NCI-H1105 (cell line): ENCODE data around the gene SLC12A9.
"Not testable (repeated sequence)": the region's sequence is repeated elsewhere in the genome, so short reads cannot be mapped to it uniquely, and the experiment has no call there.

Experiments
- DNase-seq: peaks from one replicate; lab custom pipeline; 2025; lab: John Stamatoyannopoulos, UW

SLC12A9 gene

DNA sequence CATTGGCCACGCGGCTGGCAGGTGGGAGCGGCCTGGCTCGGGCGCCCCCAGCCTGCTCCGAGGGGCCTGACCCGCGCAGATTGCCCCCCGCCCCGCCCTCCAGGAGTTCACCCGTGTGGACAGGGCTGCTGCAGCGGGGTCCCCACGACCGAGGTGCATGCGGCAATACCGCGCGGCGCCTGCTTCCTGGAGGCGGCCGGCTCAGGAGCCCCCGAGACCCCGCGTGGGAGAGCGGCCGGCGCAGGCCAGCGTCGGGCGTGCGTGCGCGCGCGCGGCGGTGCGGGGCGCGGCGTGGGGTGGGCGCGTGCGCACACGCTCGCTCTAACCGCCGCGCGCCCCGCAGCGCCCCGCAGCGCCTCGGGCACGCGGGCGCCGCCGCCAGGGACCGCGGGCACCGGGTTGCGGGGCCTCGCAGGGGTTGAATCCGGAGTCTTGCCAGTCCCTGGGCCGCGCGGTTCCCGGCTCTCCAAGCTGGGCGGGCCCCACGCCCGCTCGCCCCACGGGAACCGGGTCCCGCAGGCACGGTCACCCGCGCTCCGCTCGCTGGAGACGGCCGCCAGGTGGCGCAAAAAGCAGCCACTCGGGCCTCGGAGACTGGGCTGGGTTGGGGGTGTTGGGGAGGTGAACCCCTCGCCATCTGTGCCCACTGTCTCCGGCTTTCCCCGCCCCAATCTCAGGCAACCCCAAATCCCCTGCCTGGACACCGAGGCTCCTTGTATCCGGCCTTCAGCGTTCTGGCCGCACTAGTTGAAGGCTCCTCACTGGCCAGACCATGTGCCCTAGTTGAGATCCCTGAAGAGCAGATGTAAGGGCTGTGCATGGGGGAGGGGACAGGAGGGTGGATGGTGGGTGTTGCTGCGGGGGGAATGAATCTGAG is 44.5 kb downstream of the SLC12A9 start:
- no peak for DNase-seq

DNA sequence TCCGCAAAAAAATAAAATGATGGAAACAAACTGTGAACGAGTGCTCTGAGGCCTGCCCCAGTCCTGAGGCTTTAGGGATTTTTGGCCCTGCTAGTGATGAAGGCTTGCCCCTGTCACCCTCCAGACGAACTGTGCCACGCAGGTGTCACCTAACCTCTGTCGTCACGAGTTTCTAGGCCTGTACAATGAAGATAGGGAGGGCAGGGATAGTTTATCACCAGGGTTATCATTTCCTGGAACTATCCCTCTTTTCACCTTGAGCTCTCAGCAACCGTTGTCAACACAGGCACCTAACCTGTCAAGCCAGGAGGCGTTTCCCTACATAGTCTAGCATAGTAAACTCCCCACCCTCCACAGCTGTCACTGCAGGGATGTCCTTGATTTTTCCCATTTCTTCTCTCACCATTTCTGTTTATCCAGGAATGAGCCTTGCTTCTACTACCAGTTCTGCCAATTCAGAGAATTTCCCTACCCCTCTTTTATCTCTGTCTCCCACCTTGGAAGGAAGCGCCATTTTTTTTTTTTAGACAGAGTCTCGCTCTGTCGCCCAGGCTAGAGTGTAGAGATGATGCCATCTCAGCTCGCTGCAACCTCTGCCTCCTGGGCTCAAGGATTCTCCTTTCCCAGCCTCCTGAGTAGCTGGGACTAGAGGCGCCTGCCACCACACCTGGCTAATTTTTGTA is 45.4 kb downstream of the SLC12A9 start:
- DNase-seq = no peak

DNA sequence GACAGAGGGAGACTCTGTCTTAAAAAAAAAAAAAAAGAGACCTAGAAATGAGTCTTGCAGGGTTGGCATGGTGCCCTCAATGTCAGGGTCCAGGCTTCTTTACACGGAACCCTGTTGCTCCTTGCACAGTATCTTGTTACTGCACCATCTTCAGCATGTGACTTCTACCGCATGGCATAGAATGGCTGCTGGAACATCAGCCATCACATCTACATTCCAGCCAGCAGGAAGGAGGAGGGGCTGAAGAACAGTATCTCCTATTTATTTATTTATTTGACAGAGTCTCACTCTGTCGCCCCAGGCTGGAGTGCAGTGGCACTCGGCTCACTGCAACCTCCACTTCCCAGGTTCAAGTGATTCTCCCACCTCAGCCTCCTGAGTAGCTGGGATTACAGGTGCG is 46.9 kb downstream of the SLC12A9 start:
- no peak for DNase-seq

DNA sequence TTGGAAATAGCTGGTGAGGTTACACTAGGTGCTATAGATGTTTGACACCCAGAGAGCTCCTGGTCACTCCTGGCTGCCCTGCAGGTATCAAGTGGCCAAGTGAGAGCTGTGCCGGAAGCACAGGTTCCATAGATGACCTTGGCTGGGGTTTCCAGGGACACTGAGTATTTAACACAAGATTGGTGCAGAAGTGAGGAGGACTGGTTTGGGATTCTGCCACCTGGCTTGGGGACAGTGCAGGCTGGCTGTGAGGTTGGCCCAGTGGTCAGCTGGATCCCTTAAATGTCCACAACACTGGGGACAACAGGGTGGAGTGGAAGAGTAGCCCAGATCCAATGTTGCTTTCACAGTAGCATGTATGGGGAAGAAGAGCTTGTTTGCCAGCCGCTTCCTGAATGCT is 48.5 kb downstream of the SLC12A9 start:
- no peak for DNase-seq

DNA sequence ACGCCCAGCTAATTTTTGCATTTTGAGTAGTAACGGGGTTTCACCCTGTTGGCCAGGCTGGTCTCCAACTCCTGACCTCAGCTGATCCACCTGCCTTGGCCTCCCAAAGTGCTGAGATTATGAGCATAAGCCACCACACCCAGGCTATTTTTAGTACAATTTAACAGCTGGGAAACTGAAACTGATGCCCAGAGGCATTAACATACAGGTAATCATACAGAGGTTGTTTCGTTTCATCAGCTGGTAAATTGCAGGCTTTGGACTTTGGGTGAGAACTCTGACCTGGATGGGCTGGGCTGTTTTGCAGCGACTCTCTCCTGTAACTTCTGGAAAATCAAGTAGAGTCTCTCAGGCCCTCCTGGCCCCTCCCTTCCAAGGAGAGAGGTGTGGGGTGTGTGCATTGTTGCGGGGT is 49.4 kb downstream of the SLC12A9 start:
- no peak for DNase-seq

- no peak for DNase-seq
These were observed 50.1 kb downstream of the SLC12A9 start for GRCh38 chr7:100902638-100903037.

DNA sequence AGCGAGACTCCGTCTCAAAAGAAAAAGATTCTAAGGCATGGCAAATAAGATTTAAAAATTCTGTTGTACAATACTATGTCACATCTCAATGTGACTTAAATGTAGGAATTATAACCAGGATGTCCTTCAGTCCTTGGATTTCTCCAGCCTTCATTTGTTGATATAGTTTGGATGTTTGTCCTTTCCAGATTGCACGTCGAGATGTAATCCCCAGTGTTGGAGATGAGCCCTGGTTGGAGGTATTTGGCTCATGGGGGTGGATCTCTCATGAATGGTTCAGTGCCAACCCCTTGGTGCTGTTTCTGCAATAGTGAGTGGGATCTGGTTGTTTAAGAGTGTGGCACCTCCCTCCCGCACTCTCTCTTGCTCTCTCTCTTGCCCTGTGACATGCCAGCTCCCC is 56.0 kb downstream of the SLC12A9 start:
- no peak for DNase-seq

GRCh38 chr7:100910443-100910842 is 57.9 kb downstream of the SLC12A9 start:
- DNase-seq = not testable (repeated sequence)

DNA sequence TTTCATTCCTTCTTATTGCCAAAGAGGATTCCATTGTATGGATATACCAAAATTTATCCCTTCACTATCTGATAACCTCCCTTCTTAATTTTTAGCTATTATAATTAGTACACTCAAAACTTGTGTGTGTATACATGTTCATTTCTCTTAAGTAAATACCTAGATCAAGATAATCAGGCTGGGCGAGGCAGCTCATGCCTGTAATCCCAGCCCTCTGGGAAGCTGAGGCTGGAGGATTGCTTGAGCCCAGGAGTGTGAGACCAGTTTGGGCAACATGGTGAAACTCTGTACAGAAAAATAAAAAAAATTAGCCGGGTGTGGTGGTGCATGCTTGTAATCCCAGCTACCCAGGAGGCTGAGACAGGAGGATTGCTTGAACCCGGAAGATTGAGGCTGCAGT is 59.0 kb downstream of the SLC12A9 start:
- DNase-seq = no peak

DNA sequence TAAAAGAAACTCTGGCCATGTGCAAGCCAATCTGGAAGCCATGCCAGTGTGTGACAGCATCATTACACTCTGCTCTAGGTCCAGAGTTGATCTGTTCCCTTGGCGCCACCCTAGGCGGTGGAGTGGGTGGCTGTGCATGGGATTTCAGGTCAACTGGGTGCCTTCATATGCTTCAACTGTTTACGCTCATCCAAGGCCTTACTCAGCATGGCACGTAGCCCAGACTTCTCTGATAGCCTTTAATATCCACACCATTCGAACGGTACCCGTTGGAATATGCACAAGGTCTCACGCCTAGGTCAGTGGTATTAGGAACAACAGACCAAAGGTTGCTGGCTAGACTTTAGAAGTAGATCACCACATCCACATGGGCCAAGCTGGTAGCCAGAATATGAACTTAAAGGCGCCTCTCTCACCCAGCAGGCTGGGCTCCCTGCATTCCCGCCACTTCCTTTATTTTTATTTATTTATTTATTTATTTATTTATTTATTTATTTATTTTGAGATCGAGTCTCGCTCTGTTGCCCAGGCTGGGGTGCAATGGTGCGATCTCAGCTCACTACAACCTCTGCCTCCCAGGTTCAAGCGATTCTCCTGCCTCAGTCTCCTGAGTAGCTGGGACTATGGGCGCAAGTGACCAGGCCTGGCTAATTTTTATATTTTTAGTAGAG is 61.8 kb downstream of the SLC12A9 start:
- no peak for DNase-seq

GRCh38 chr7:100914879-100915447 is 62.5 kb downstream of the SLC12A9 start:
- DNase-seq = no peak
